GM23248 (cell line): Measurements from ENCODE around the gene ADAM12. TPM values are rescaled to one million over a fixed set of nuclear protein-coding genes. Genes with fewer than 3 reads are reported as not detected.

Source experiments
- DNase-seq: peaks from one replicate; pipeline ENCODE4 v3.0.0-alpha.2; 2015
- H2AFZ ChIP-seq: fragments of 200-600 bp; sonication (generic); 2 replicates; pipeline ENCODE4 v1.6.1; 2016; ENCODE audit warnings: antibody characterized with exemption
- H3F3A ChIP-seq: fragments of 200-600 bp; sonication (generic); 2 replicates; pipeline ENCODE4 v1.6.1; 2016; ENCODE audit warnings: mild to moderate bottlenecking, antibody characterized with exemption, mixed run types; ENCODE audit not compliant: insufficient read depth
- H3K27ac ChIP-seq: fragments of 200-600 bp; sonication (generic); 2 replicates; pipeline ENCODE4 v1.5.1; 2016; ENCODE audit warnings: mild to moderate bottlenecking
- H3K27me3 ChIP-seq: fragments of 200-600 bp; sonication (generic); replicated peaks from 2 replicates; pipeline ENCODE4 v1.6.1; 2016; ENCODE audit warnings: mild to moderate bottlenecking; ENCODE audit not compliant: insufficient read depth
- H3K36me3 ChIP-seq: fragments of 200-600 bp; sonication (generic); 2 replicates; pipeline ENCODE4 v1.6.1; 2016; ENCODE audit warnings: low read depth, mild to moderate bottlenecking
- H3K4me1 ChIP-seq: fragments of 200-600 bp; sonication (generic); 2 replicates; pipeline ENCODE4 v1.6.1; 2016; ENCODE audit warnings: mild to moderate bottlenecking; ENCODE audit not compliant: insufficient read depth
- H3K4me2 ChIP-seq: fragments of 200-600 bp; sonication (generic); one replicate; pipeline ENCODE4 v1.6.1; 2016; ENCODE audit warnings: mild to moderate bottlenecking; ENCODE audit not compliant: unreplicated experiment
- H3K4me3 ChIP-seq: fragments of 200-600 bp; sonication (generic); 2 replicates; pipeline ENCODE4 v1.5.1; 2016; ENCODE audit warnings: mild to moderate bottlenecking
- H3K79me2 ChIP-seq: fragments of 200-600 bp; sonication (generic); 2 replicates; pipeline ENCODE4 v1.6.1; 2016; ENCODE audit warnings: mild to moderate bottlenecking; ENCODE audit not compliant: insufficient read depth
- H3K9ac ChIP-seq: fragments of 200-600 bp; sonication (generic); 2 replicates; pipeline ENCODE4 v1.6.1; 2016; ENCODE audit warnings: mild to moderate bottlenecking
- H3K9me2 ChIP-seq: fragments of 200-600 bp; sonication (generic); 2 replicates; pipeline ENCODE4 v1.6.1; 2016; ENCODE audit warnings: mixed run types, mild to moderate bottlenecking, moderate library complexity; ENCODE audit not compliant: insufficient read depth
- H3K9me3 ChIP-seq: fragments of 200-600 bp; sonication (generic); one replicate; pipeline ENCODE4 v1.6.1; 2017; ENCODE audit warnings: low read depth
- H4K20me1 ChIP-seq: fragments of 200-600 bp; sonication (generic); 2 replicates; pipeline ENCODE4 v1.6.0; 2016; ENCODE audit not compliant: insufficient read depth
- EZH2 ChIP-seq: fragments of 200-600 bp; sonication (generic); IDR thresholded peaks from 2 replicates; pipeline ENCODE4 v1.6.1; 2018; ENCODE audit warnings: antibody characterized with exemption, mild to moderate bottlenecking; ENCODE audit not compliant: insufficient read depth, poor library complexity, severe bottlenecking
- EZH2phosphoT487 ChIP-seq: fragments of 200-600 bp; sonication (generic); IDR thresholded peaks from 2 replicates; pipeline ENCODE4 v1.6.1; 2018; ENCODE audit warnings: antibody characterized with exemption, moderate library complexity, mild to moderate bottlenecking, low read depth; ENCODE audit not compliant: insufficient read depth
- WGBS, 2 experiments: methylation state at CpG; one replicate each; pipeline ENCODE4 v1.1.6; 2015 to 2017; ENCODE audit warnings: low lambda C conversion rate in 2 of 2, low coverage in 1 of 2; ENCODE audit errors: missing lambda C conversion rate in 2 of 2; 5-methylcytosine and 5-hydroxymethylcytosine counted together
- in situ Hi-C: fragments of 300-500 bp; cut with MboI; formaldehyde crosslinking; loops from 2 replicates; pipeline ENCODE4 v1.15.0; 2020
- polyA plus RNA-seq: library from polyadenylated mRNA; unstranded; fragments of >200 nt; fragmentation: Nextera tagmentation; extraction: Ambion mirVana; gene quantifications from 2 replicates; pipeline ENCODE4 v1.2.1, GENCODE V29; 2016
- total RNA-seq: library from RNA; depleted of rRNA; stranded (reverse); fragments of >200 nt; shearing (Covaris generic); gene quantifications from 2 replicates; pipeline ENCODE4 v1.2.3, GENCODE V29; 2014

ADAM12 gene
- total and polyA plus RNA-seq, 2 experiments from 2014 or later: 58.4 to 127 TPM

DNA sequence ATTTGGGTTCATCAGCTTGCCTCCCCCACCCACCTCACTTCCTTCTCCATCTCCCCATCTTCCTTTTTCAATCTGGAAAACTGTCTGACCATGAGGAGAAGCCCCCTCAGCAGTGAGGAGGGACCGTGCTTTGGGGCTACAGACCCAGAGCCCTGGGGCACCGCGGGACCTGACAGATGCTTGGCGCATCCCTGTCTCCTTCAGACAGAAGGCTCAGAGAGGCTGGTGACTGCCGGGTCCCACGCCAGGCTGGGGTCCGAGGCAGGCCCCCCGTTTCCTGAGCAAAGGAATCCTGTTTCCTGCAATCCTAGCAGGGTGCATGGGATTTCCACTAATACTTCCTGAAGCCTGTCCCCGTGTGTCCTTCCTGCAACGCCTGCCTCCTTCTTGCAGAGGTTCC lies 344.9 kb downstream of the ADAM12 start:
- peaks cover 35% of the 10 kb centered on the region for H3K36me3 ChIP-seq
- H3K79me2 ChIP-seq: no peaks in the 10 kb centered on the region
- no peak overlapping the region for H3K4me3 ChIP-seq
- no peak overlapping the region for H2AFZ ChIP-seq
- no peaks in the 10 kb centered on the region for H3K9me3 ChIP-seq
- no peak for TF ChIP-seq EZH2
- TF ChIP-seq EZH2phosphoT487: no peak
- DNase-seq: no peak
- H3K9ac ChIP-seq: no peak overlapping the region
- H3K27me3 ChIP-seq: no peaks in the 10 kb centered on the region
- no peaks in the 10 kb centered on the region for H3K9me2 ChIP-seq
- H3F3A ChIP-seq: peaks cover 10% of the 10 kb centered on the region; the same call in 1 of the 2 replicates
- no peaks in the 10 kb centered on the region for H4K20me1 ChIP-seq
- in situ Hi-C loops: no loop called here
- no peak overlapping the region for H3K27ac ChIP-seq
- no peak overlapping the region for H3K4me2 ChIP-seq
- WGBS, 2 experiments: 93 to 98% methylated on average over 10 of the region's 10 CpGs
- 0 out of 2 replicates have a peak, but pooled peaks cover 7% of the 10 kb centered on the region for H3K4me1 ChIP-seq

DNA sequence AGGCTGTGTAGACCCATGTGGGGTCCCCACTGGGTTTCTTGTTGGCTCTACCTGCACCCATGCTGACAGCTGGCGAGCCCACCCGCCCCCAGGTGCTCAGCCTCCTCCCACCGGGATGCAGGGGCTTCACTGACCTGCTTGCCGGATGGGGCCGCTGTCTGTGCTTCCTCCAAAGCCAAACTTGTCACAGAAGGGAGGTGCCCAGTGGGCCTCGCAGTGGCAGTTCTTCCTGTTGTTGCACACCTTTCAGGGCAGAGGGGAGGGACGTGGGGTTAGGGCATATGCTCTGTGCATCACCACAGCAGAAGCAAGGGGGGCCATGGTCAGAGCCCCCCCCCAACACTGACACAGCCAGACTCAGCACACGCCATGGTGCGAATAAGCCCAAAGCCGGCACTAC lies 345.4 kb downstream of the ADAM12 start:
- Histone ChIP-seq H3F3A (0 out of 2 replicates have a peak, but pooled peaks cover 6% of the 10 kb centered on the region), H3K9ac (no peak overlapping the region), H3K4me2 (no peak overlapping the region), H3K27me3 (no peaks in the 10 kb centered on the region), H3K79me2 (no peaks in the 10 kb centered on the region), H3K4me3 (no peak overlapping the region), H2AFZ (no peak overlapping the region), H4K20me1 (no peaks in the 10 kb centered on the region), H3K36me3 (peaks cover 39% of the 10 kb centered on the region), H3K9me3 (no peaks in the 10 kb centered on the region), H3K9me2 (no peaks in the 10 kb centered on the region), H3K27ac (no peak overlapping the region), H3K4me1 (0 out of 2 replicates have a peak, but pooled peaks cover 7% of the 10 kb centered on the region)
- no peak for TF ChIP-seq EZH2
- TF ChIP-seq EZH2phosphoT487: no peak
- in situ Hi-C loops: no loop called here
- WGBS, 2 experiments: 94 to 99% methylated on average over 10 of the region's 10 CpGs
- DNase-seq: no peak

DNA sequence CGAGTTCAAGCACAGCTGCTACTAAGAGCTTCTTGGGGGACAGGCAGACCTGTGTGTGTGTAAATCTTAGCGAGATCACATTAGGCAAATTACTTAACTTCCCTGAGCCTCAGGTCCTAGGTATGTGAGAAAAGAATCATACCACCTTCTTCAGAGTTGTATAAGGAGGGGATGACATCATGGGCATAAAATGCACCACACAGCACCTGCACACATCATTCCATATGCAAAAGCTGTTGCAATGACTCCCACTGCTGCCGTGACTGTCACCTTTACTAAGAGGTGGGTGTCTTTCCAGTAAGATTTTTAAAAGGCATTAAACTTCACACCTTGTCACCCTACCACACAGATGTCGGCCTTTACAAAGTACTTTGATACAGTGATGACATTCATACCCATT lies 345.9 kb downstream of the ADAM12 start:
- no peak overlapping the region for H2AFZ ChIP-seq
- H3K9ac ChIP-seq: peak overlapping the region; percentile 18; the same call in 1 of the 2 replicates
- 0 out of 2 replicates have a peak, but pooled peaks cover 6% of the 10 kb centered on the region for H3F3A ChIP-seq
- H3K27ac ChIP-seq: 0 out of 2 replicates have a peak overlapping the region, but pooled peaks have one; percentile 8
- no peak for DNase-seq
- H3K36me3 ChIP-seq: peaks cover 40% of the 10 kb centered on the region
- no peaks in the 10 kb centered on the region for H3K9me3 ChIP-seq
- H3K4me1 ChIP-seq: 0 out of 2 replicates have a peak, but pooled peaks cover 7% of the 10 kb centered on the region
- 74 to 79% methylated on average over 4 of the region's 4 CpGs for WGBS, 2 experiments
- H3K4me3 ChIP-seq: no peak overlapping the region
- no peaks in the 10 kb centered on the region for H3K27me3 ChIP-seq
- no peaks in the 10 kb centered on the region for H3K9me2 ChIP-seq
- no peaks in the 10 kb centered on the region for H3K79me2 ChIP-seq
- no peaks in the 10 kb centered on the region for H4K20me1 ChIP-seq
- in situ Hi-C loops: no loop called here
- H3K4me2 ChIP-seq: no peak overlapping the region
- no peak for TF ChIP-seq EZH2phosphoT487
- TF ChIP-seq EZH2: no peak

DNA sequence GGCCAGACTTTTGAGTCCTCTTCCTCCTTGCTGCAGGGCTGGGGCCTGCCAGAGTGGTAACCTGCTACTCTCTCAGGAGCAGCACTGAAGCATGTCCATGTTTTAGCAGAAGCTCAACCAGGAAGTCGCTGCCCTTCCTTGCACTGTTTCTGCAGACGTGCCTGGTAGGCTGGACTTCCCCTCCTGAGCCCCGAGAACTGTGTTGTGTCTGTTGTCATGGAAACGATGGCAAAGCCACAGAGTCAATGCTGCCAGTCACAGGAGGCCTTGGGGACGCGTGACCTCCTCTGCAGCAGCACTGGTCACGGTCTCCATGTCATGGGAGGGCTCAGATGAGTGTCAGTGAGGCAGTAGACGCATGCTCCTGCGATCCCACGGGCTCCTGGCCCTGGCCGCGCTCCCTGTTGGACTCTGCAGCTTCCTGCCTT lies 346.5 kb downstream of the ADAM12 start:
- Histone ChIP-seq H2AFZ (no peak overlapping the region), H3K4me3 (no peak overlapping the region), H3F3A (0 out of 2 replicates have a peak, but pooled peaks cover 7% of the 10 kb centered on the region), H3K79me2 (no peaks in the 10 kb centered on the region), H3K27ac (0 out of 2 replicates have a peak overlapping the region, but pooled peaks have one; percentile 8), H3K4me1 (0 out of 2 replicates have a peak, but pooled peaks cover 7% of the 10 kb centered on the region), H3K36me3 (peaks cover 40% of the 10 kb centered on the region), H3K9me2 (no peaks in the 10 kb centered on the region), H3K27me3 (no peaks in the 10 kb centered on the region), H3K9ac (peak overlapping the region; percentile 18; the same call in 1 of the 2 replicates), H3K9me3 (no peaks in the 10 kb centered on the region), H3K4me2 (no peak overlapping the region), H4K20me1 (no peaks in the 10 kb centered on the region)
- peak; percentile 59 for DNase-seq
- TF ChIP-seq EZH2phosphoT487 (no peak), EZH2 (no peak)
- 37 to 39% methylated on average over 10 to 12 of the region's 12 CpGs for WGBS, 2 experiments
- in situ Hi-C loops: no loop called here
